HG02852 (cell line): ENCODE results near the gene MTX1.
"Not testable (repeated sequence)": the region's sequence is repeated elsewhere in the genome, so short reads cannot be mapped to it uniquely, and the experiment has no call there.

Experiments used
- ATAC-seq: cut with Tn5 transposase; IDR thresholded peaks from one replicate; pipeline ENCODE4 v1.9.1; 2021; ENCODE audit warnings: mild to moderate bottlenecking, moderate library complexity; ENCODE audit not compliant: unreplicated experiment

MTX1 gene

GRCh38 chr1:155205969-155206593 lies 2.4 kb upstream of the MTX1 start:
- no peak for ATAC-seq

- ATAC-seq, result no peak
Observed at GRCh38 chr1:155206891-155207805, 1.3 kb upstream of the MTX1 start.

GRCh38 chr1:155207806-155208540 lies 522 bp upstream of the MTX1 start, which contains the start of gene THBS3:
THBS3 (minus strand) TSS chr1:155207897; CDS start chr1:155207876, 21 bp downstream.
- ATAC-seq, result no peak

GRCh38 chr1:155209312-155209721 lies 822 bp downstream of the MTX1 start:
- ATAC-seq, result no peak

GRCh38 chr1:155210314-155211104 lies 2.0 kb downstream of the MTX1 start:
- ATAC-seq, result no peak

- ATAC-seq, result not testable (repeated sequence)
Observed at GRCh38 chr1:155211381-155212050, 3.0 kb downstream of the MTX1 start.

- not testable (repeated sequence) for ATAC-seq
Observed at GRCh38 chr1:155212051-155212440, 3.6 kb downstream of the MTX1 start.

- ATAC-seq, result not testable (repeated sequence)
Observed at GRCh38 chr1:155214702-155215101, 6.2 kb downstream of the MTX1 start.

- no peak for ATAC-seq
Observed at GRCh38 chr1:155218854-155219591, 10.5 kb downstream of the MTX1 start.

- ATAC-seq, result no peak
Observed at GRCh38 chr1:155219592-155220031, 11.1 kb downstream of the MTX1 start.

GRCh38 chr1:155220211-155220965 lies 11.9 kb downstream of the MTX1 start:
- not testable (repeated sequence) for ATAC-seq

GRCh38 chr1:155223047-155223446 lies 14.6 kb downstream of the MTX1 start:
- no peak for ATAC-seq

GRCh38 chr1:155225404-155225759 lies 16.9 kb downstream of the MTX1 start:
- not testable (repeated sequence) for ATAC-seq

GRCh38 chr1:155226188-155226909 lies 17.9 kb downstream of the MTX1 start:
- ATAC-seq, result no peak

GRCh38 chr1:155226910-155227260 lies 18.4 kb downstream of the MTX1 start:
- no peak for ATAC-seq

- peak; percentile 91 for ATAC-seq
Observed at GRCh38 chr1:155227261-155228095, 19.0 kb downstream of the MTX1 start.

GRCh38 chr1:155228096-155228427 lies 19.6 kb downstream of the MTX1 start:
- no peak for ATAC-seq
